Parathyroid adenoma (tissue), 2 donors: ENCODE results near the gene IKZF1.

ENCODE experiments used
- H2AFZ ChIP-seq: fragments of 300-600 bp; sonication (generic); one replicate; pipeline ENCODE4 v1.7.0; 2017; ENCODE audit warnings: antibody characterized with exemption, mild to moderate bottlenecking
- H3K27ac ChIP-seq: fragments of 300-600 bp; sonication (generic); one replicate; pipeline ENCODE4 v1.7.0; 2017
- H3K27me3 ChIP-seq: fragments of 300-600 bp; sonication (generic); one replicate; pipeline ENCODE4 v1.7.0; 2017; ENCODE audit warnings: low read length; ENCODE audit not compliant: control insufficient read depth, insufficient read depth
- H3K36me3 ChIP-seq: fragments of 300-600 bp; sonication (generic); one replicate; pipeline ENCODE4 v1.7.0; 2017; ENCODE audit warnings: low read length; ENCODE audit not compliant: control insufficient read depth, insufficient read depth
- H3K4me1 ChIP-seq: fragments of 300-600 bp; sonication (generic); one replicate; pipeline ENCODE4 v1.7.0; 2017; ENCODE audit warnings: control low read depth
- H3K4me2 ChIP-seq: fragments of 300-600 bp; sonication (generic); one replicate; pipeline ENCODE4 v1.7.0; 2017; ENCODE audit warnings: low read length
- H3K4me3 ChIP-seq: fragments of 300-600 bp; sonication (generic); one replicate; pipeline ENCODE4 v1.7.0; 2017; ENCODE audit warnings: low read depth, low read length
- H3K79me2 ChIP-seq: fragments of 300-600 bp; sonication (generic); one replicate; pipeline ENCODE4 v1.7.0; 2017; ENCODE audit warnings: control low read depth
- H3K9ac ChIP-seq: fragments of 300-600 bp; sonication (generic); one replicate; pipeline ENCODE4 v1.7.0; 2017; ENCODE audit warnings: mild to moderate bottlenecking
- H3K9me3 ChIP-seq: fragments of 300-600 bp; sonication (generic); one replicate; pipeline ENCODE4 v1.7.0; 2017; ENCODE audit warnings: low read length; ENCODE audit not compliant: control insufficient read depth
- TF ChIP-seq, protein P1 (sequence below): fragments of 300-600 bp; sonication (generic); IDR thresholded peaks from one replicate; pipeline ENCODE4 v1.7.0; 2017; ENCODE audit warnings: antibody characterized with exemption, mild to moderate bottlenecking
- donor health status: primary hyperparathyroidism.

IKZF1 gene

GRCh38 chr7:50268223-50268622 is 36.3 kb upstream of the IKZF1 start:
- H3K9me3 ChIP-seq = no peaks in the 10 kb centered on the region
- H3K4me1 ChIP-seq = no peaks in the 10 kb centered on the region
- no peak overlapping the region for H3K9ac ChIP-seq
- no peak overlapping the region for H2AFZ ChIP-seq
- no peak overlapping the region for H3K4me3 ChIP-seq
- TF ChIP-seq, protein P1, sequence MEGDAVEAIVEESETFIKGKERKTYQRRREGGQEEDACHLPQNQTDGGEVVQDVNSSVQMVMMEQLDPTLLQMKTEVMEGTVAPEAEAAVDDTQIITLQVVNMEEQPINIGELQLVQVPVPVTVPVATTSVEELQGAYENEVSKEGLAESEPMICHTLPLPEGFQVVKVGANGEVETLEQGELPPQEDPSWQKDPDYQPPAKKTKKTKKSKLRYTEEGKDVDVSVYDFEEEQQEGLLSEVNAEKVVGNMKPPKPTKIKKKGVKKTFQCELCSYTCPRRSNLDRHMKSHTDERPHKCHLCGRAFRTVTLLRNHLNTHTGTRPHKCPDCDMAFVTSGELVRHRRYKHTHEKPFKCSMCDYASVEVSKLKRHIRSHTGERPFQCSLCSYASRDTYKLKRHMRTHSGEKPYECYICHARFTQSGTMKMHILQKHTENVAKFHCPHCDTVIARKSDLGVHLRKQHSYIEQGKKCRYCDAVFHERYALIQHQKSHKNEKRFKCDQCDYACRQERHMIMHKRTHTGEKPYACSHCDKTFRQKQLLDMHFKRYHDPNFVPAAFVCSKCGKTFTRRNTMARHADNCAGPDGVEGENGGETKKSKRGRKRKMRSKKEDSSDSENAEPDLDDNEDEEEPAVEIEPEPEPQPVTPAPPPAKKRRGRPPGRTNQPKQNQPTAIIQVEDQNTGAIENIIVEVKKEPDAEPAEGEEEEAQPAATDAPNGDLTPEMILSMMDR = no peak
- H3K79me2 ChIP-seq = no peaks in the 10 kb centered on the region
- no peak overlapping the region for H3K27ac ChIP-seq
- H3K4me2 ChIP-seq = no peak overlapping the region
- H3K36me3 ChIP-seq = no peaks in the 10 kb centered on the region
- no peaks in the 10 kb centered on the region for H3K27me3 ChIP-seq

GRCh38 chr7:50268990-50269389 is 35.5 kb upstream of the IKZF1 start:
- H3K4me2 ChIP-seq = no peak overlapping the region
- TF ChIP-seq, protein P1 = no peak

GRCh38 chr7:50270531-50271018 is 33.9 kb upstream of the IKZF1 start:
- no peaks in the 10 kb centered on the region for H3K27me3 ChIP-seq
- no peak overlapping the region for H3K4me2 ChIP-seq
- H2AFZ ChIP-seq = no peak overlapping the region
- H3K4me3 ChIP-seq = no peak overlapping the region
- no peaks in the 10 kb centered on the region for H3K79me2 ChIP-seq
- H3K36me3 ChIP-seq = no peaks in the 10 kb centered on the region
- no peak overlapping the region for H3K9ac ChIP-seq
- TF ChIP-seq, protein P1 = no peak
- no peaks in the 10 kb centered on the region for H3K4me1 ChIP-seq
- no peak overlapping the region for H3K27ac ChIP-seq
- H3K9me3 ChIP-seq = no peaks in the 10 kb centered on the region

More at GRCh38 chr7:50268990-50269389, 35.5 kb upstream of the IKZF1 start:
- Histone ChIP-seq H3K9me3 (no peaks in the 10 kb centered on the region), H3K27ac (no peak overlapping the region), H3K36me3 (no peaks in the 10 kb centered on the region), H3K4me3 (no peak overlapping the region), H3K4me1 (no peaks in the 10 kb centered on the region), H3K27me3 (no peaks in the 10 kb centered on the region), H3K79me2 (no peaks in the 10 kb centered on the region), H3K9ac (no peak overlapping the region), H2AFZ (no peak overlapping the region)

DNA sequence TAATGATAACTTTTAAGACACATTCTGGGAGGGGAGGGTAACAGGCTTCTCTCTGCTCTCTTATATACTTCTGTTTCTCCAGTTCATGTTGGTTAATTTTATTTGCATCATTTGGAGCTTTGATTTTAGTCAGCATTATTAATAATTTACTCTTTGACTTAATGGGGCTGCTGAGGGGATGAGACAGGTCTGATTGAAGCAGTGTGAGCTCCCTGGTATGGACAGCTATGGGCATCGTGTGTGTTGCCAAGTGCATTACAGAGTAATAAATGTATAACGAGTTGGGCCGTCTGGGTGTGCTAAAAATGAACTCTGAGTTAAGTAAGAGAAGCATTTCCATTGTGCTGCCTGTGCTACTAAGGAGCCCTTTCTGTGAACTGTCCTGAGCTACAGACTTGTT is 31.7 kb upstream of the IKZF1 start:
- Histone ChIP-seq H3K36me3 (no peaks in the 10 kb centered on the region), H3K27ac (no peak overlapping the region), H3K79me2 (no peaks in the 10 kb centered on the region), H3K9ac (no peak overlapping the region), H2AFZ (no peak overlapping the region), H3K4me2 (no peak overlapping the region), H3K4me3 (no peak overlapping the region), H3K9me3 (no peaks in the 10 kb centered on the region), H3K4me1 (no peaks in the 10 kb centered on the region), H3K27me3 (no peaks in the 10 kb centered on the region)
- TF ChIP-seq, protein P1 = no peak

DNA sequence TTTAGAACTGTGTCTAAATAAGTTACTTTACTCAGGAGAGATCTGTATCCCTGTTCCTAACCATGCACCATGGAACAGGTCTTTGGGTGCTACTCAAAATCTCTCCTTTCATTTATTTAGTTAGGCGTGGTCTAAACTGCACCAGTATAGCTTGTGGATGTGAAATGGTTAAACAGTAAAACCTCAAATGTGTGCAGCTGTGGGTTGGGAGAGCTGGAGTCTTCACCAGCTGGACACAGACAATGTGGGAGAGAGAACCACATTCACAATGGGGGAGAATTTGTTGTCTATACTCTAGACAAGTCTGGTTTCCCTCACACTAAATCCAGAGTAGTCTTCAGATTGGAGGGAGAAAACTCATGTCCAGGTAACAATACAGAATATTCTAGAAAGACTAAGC is 31.2 kb upstream of the IKZF1 start:
- TF ChIP-seq, protein P1 = no peak
- Histone ChIP-seq H3K27ac (no peak overlapping the region), H3K4me1 (no peaks in the 10 kb centered on the region), H3K9me3 (no peaks in the 10 kb centered on the region), H3K4me2 (no peak overlapping the region), H3K9ac (no peak overlapping the region), H3K27me3 (no peaks in the 10 kb centered on the region), H3K4me3 (no peak overlapping the region), H2AFZ (no peak overlapping the region), H3K36me3 (no peaks in the 10 kb centered on the region), H3K79me2 (no peaks in the 10 kb centered on the region)
